ENCODE data around the gene RASL11A.
"Not testable (repeated sequence)": the region's sequence is repeated elsewhere in the genome, so short reads cannot be mapped to it uniquely, and the experiment has no call there.

Gene RASL11A

DNA sequence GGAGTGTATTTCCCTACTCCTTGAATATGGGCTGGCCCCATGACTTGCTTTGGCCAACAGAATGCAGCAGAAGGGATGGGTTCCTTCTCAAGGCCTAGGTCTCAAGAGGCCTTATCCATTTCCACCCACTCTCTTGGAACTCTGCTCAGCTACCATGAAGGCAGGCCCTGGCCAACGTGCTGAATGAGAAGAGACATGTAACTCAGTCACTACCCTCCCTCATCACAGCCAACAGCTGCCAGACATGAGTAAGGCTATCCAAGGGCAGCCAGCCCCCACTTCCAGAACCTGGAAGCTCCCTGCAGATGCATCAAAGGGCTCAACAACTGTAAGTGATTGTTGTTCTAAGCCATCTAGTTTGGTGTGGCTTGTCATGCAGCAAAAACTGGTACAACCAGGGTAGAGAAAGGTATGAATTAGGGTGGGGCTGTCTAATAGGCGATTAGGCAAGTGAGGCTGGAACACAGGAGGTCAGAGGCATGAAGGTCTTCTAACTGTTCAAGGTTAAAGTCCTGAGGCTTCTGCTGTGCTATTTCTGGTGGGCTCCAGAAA, 1.4 kb upstream of the RASL11A start:
- DNase-seq: no peak

DNA sequence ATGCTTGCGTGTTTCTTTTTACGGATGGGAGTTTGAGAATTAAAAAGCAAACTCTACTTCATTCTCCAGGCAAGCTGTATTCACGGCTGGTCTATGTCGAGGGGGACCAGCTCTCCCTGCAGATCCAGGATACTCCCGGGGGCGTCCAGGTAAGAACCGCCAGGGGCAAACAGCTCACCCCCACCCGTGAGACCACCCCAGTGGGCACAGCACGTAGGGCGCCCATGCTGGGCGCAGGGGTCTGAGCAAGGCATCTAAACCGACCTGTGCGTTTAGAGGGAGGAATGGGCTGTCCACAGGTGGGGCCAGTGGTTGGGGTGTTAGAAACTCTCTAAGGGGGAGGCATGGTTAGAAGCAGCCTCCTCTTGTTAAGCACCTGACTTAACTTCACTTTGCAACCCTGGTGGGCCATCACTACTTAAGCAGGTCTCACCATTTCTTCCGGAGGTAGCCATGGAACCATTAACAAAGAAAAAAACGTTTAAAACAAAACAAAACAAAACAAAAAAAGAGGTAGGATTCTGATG, 1.0 kb downstream of the RASL11A start:
- DNase-seq: no peak

DNA sequence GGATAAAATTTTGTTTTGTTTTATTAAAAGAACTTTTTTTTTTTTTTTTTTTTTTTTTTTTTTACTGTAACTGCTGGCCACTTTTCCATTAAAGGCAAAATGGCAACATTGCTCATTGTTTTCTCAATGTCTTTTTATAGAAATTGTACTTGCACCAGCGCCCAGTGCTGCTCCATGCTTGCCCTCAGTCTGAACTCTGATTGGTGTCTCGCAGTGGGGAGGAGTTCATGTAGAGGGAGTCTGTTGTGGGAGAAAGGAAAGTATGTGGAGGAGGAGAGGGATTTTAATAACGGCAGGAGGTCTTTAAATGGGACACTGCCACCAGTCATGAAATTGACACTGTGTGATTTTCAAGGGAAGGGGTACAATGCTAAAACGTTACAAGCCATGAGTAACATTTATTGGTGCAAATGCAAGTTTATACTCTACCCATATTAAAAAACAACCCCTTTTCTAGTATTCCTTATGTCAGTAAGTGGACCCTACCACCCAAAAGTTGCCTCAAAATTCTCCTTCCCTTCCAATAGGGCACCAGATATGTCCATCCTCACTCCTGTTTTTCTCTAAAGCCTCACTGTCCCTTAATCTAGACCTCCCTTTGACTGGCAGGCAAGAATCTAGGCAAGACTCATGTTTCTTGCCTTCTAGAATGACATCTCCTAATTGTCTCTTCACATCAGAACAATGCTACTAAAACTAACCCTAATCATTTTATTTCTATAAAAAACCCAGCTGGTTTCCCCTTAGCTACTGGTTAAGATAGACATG, 3.2 kb downstream of the RASL11A start:
- no peak for DNase-seq

DNA sequence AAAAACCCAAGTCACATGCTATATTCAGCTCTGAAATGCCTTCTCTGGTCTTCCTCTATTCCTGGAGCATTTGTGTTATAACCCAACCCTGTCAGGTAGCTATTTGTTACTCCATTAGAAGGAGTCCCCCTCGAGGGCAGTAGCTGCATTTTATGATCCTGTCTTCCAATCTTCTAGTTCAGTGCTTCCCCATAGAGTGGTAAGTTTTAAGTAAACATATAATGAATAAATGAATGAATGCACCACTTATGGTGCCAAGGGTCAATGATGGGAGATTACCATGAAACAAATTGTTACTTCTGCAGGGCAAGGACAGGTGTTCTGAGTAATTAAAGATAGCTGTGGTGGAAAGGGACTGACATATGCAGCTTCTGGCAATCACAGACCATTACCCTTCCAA, 4.0 kb downstream of the RASL11A start:
- no peak for DNase-seq

DNA sequence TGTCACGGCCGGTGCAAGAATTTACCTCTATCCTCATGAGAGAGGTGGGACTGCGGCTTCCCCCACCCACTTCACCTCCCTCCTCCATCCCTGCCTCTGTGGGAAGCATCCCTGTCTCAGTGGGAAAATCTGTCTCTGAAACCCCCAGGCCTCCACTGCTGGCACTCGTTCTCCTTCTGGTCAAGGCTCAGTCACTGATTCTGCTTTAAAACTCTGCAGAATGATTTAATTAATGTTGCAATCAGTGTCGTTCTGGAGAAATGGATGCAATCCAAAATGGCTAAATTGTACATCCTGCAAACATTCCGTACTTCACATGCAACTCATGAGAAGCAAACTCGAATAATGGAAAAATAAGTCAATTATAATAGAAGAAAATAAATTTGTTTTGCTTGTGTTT, 5.6 kb downstream of the RASL11A start:
- no peak for DNase-seq

DNA sequence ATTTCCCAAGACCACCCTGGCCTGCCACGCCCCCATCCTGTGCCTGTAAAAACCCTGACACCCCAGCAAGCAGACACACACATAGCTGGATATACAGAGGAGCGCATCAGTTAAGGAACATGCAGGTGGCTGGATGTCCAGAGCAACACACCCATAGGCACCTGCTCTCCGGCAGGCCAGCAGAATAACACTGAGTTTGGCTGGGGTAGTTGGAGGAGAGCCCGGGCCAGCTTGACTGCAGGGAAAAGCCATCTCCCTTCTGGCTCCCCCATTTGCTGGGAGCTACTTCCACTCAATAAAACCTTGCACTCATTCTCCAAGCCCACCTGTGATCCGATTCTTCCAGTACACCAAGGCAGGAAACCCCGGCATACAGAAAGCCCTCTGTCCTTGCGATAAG, 8.9 kb downstream of the RASL11A start:
- no peak for DNase-seq

DNA sequence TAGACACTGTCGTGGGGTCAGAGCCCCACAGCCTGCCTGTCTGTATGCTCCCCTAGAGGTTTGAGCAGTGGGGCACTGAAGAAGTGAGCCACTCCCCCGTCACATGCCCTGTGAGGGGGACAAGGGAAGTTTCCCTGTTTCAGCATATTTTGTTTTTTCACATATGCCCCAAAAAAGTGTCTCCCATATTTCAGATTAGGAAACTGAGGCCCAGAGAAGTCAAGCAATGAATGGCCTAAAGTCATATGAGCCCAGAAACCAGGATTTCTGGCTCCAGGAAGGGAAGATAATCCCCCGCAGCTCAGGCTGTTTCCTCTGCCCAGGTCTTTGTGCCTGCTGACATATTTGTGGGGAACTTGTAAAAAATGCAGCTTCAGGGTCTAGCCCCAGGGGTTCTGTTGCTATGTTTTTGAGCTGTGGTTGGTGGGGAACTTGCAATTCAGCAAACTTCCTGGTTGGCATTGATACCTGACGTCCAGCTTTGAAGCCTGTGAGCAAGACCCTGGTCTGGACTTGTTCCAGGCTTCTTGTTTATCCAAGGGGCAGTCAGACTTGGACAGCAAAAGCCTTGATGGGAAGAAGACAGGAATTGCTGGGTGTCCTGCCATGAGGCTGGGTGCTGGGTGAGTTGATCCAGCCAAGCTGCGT, 9.5 kb downstream of the RASL11A start:
- no peak for DNase-seq

DNA sequence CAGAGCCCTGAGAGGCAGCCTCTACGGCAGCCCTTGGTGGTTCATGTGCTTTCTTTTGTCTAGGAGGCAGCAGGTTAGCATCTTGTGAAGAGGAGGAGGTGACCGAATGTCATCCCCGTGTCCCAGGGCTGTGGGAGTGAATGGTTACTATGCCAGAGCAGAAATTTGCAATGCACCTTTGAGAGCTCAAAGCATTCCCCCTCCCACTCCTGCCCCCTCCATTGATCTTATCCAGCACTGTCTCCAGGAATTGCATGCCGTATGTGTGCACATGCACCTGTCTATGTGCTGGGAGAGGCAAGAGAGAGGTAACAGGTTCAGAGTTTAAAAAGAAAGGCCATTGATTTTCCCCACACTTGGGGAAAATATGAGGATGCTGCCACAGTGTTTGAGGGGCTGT, 10.2 kb downstream of the RASL11A start:
- DNase-seq: no peak

DNA sequence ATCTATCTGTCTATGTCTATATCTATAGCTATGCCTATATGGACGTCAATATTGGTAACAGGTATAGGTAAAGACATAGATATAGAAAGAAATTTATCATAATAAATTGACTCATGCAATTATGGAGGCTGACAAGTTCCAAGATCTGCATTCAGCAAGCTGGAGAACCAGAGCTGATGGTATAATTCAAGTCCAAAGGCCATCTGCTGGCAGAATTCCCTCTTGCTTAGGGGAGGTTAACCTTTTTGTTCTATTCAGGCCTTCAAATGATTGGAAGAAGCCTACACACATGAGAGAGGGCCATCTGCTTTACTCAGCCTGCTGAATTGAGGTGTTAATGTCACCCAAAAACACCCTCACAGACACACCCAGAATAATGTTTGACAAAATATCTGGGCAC, 10.8 kb downstream of the RASL11A start:
- DNase-seq: no peak

DNA sequence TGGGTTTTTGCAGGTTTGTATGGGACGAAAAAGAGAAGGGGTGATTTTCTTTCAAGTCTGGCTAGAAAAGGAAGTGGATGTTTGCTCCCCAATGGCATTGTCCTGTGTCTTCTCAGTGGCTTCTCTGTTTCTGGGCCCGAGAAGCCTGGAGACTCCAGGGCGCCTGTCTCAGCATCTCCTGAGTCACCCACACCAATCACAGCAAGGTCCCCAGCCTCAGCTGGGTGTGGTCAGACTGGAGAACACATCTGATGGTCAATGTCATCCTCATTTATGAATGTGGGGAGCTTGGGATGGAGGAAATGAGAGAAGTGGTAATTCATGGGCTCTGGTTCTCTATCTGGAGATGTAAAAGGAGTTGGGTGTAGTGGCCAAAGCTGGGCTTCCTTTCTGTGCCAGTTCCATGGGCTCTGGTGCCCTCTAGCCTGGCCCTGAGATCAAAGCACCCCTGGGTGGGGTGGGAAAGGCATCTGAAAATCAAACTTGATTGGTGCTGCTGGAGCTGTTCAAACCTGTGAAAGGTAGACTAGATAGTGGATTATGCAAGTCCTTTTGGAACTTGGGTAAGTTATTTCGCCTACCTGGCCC, 13.4 kb downstream of the RASL11A start:
- DNase-seq: no peak

DNA sequence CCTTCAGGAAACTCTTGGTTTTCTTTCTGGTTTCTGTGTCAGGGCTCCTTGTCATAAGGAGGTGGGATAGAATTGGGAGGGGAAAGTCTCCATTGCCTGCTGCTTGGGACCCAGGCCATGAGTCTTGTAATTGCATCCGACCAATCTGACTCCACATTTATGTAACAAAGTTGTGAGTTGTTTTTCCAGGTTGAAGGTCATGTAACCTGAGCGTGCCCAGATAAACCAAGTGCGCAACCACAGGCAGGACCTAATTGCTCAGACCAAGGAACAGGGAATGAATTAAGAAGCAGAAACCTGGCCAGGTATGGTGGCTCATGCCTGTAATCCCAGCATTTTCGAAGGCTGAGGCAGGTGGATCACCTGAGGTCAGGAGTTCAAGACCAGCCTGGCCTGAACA, 17.8 kb downstream of the RASL11A start:
- no peak for DNase-seq

DNA sequence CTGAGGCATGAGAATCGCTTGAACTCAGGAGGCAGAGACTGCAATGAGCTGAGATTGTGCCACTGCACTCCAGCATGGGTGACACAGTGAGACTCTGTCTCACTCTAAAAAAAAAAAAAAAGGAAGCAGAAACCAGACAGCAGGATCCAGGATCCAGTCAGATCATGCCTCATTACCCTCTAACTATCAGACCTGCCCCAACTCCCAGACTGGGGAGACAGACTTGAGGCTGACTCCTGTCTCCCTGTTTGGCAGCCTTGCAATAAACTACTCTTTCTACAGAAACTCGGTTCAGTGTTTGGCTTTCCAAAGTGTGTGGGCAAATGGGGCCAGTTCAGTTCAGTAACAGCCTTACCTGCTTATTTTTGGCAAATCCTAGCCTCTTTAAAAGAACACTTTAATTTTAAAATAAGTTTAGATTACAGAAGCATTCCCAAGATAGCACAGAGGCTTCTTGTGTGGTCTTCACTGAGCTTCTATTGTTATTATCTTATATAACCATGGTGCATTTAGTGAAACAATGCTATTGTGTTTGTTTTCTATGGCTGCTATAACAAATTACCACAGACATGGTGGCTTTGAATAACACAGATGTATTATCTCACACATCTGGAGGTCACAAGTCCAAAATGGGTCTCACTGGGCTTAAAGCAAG, 18.5 kb downstream of the RASL11A start:
- DNase-seq: peak; percentile 2

DNA sequence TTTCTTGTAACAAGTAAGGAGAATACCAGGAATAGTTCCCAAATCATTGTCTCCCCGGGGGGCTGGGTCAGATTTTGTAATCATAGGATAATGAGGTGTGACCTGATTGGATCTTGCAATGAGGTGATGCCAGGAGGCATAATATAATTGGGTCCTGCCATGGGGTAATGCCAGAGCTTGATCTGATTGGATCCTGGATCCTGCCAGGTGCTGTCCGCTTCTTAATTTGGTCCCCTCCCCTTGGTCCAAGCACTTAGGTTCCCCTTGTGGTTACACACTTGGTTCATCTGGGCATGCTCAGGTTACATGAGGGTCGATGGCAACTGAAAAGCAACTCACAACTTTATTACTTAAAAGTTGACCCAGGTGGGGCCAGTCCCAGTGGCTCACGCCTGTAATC, 20.1 kb downstream of the RASL11A start:
- DNase-seq: no peak

DNA sequence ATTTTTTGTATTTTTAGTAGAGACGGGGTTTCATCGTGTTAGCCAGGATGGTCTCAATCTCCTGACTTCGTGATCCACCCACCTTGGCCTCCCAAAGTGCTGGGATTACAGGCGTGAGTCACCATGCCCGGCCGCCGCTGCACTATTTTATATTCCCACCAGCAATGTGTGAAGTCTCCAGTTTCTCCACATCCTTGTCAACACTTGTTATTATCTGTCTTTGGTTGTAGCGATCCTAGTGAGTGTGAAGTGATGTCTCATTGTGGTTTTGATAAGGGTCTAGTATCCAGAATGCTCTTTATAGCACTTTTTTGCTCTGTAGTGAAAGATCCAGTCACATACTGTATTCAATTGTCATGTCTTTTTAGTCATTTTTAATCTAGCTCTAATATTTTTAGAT, 21.3 kb downstream of the RASL11A start:
- not testable (repeated sequence) for DNase-seq

DNA sequence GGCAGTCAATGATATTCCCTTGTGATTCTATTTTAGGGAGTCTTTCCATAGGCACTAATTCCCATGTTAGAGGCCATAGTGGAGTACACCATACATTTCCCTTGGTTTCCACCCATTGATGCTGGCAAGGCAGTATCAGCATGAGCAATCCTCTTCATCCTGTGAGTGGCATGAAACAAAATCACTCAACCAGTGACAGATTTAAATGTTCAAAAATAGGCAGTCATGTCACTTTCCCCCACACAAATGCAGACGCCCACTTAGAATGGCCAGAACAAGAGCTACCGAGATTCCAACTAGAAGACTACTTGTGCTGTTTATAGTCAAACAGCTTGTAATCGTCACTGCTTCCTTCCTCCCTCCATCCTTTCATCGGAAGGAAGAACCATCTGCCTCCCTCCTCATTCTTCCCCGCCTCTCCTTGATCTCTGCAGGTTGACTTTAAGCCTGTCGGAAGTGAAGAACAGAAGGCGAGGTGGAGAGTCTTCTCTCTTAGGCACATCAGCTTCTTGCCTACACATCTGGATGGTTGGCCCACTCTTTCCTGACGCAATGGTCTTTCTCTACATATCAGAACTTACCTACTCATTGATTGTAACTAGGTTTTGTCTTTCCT, 22.6 kb downstream of the RASL11A start:
- no peak for DNase-seq

DNA sequence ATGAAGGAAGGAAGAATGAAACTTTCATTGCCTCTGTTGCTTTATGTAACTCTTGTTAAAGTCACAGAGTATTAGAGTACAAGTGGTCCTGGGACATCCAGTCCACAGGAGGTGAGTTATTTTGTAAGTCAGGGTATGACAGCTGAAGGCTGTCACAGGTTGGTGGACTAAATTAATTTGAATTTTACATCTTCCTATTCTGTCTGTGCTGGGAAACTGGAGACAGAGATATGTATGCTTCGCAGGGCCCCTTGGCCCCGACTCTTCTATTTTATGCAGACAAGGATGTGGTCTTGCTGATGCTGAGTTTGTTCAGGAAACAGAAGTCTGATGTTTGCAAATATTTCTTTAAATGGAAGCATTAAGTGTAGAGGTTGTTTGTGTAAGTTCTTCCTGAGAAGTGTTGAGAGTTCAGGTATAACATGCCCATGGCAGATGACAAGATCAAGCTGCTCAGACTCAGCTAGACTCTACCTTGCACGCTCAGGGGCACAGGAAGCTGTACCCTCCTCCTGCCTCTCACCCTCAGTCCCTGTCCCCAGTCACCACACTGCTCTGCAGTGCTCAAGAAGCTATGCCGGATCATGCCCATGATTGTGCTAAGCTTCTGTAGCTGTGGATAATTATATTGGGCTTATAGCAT, 23.4 kb downstream of the RASL11A start:
- DNase-seq: no peak

DNA sequence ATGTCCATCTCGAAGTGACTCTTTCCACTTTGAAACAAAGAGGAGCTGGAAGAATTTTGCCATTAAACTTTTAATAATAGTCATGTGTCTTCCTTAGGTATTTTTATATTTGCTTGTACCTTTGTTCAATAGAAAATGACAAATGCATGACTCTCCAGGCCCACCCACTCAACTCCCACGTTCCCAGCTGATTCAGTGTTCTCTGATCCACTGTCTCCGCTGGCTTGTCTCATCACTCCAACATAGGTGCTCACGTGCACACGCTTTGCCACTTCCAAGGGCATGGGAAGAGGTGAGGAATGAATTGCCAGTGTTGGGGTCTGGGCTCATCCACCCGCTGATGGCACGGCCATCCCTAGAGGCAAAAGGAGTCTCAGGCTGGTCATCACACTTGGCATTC, 24.5 kb downstream of the RASL11A start:
- no peak for DNase-seq

DNA sequence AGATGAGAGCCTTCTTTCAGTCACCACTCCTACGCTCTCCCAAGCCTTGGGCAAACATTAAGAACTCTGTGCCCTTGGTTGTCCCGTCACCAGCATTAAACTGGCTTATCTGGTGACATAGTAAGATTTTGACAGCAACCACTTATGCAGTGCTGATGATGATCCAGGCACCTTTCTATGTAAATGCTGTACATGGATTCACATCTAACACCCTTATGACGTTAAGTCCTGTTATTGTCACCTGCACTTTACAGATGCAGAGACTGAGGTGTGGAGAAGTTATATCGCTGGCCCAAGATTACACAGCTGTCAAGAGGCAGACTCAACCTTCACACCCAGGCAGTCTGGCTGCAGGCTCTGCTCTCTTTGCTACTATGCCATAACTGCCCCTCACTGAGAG, 25.0 kb downstream of the RASL11A start:
- DNase-seq: no peak

DNA sequence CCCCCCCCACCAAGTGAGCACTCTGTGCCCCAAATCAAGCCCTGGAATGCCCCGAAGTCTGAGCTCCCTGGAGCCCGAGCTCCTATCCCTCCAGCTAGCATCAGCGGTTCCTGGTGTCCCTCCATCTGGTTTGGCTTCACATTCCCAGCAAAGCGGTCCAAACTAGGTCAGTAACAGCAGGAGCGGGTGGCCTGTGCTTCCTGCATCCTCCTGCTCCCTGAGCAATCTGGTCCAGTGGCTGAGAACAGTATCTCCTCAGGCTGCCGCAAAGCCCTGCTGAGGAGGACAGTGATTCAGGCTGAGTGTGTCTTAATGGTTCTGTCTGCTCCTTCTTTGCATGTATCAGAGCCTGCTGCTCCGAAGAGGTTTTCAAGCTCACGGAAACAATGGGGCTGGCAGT, 25.9 kb downstream of the RASL11A start:
- DNase-seq: no peak

DNA sequence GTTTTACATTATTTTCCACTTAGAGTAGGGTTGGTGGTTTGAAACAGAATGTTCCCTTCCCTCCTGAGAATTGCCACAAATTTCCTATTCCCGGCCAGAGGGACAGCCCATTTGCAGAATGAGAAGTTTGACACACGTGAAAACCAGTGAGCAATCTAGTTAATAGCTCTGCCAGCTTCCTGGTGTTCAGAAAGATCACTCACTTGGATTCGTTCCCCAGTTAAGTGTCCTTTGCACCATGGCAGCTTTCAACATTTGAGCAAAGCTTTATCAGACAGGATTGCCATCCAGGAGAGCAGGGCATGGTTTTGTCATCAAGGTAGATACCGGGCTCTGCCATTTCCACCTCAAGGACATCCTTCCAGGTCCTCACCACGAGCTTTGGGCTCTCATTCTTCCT, 28.2 kb downstream of the RASL11A start:
- no peak for DNase-seq

DNA sequence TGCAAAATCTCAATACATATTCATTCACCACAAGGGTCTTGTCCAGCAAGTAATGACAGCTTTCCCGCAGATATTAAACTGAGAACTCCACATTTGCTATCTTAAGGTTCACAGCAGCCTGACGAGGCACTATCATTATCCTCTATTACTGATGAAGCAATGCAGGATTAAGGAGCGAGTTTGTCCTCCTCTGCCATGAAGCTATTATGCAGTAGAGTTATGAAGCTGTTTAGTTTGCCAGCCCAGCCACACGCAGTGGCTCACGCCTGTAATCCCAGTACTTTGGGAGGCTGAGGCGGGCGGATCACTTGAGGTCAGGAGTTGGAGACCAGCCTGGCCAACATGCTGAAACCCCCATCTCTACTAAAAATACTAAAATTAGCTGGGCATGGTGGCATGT, 29.8 kb downstream of the RASL11A start:
- not testable (repeated sequence) for DNase-seq

DNA sequence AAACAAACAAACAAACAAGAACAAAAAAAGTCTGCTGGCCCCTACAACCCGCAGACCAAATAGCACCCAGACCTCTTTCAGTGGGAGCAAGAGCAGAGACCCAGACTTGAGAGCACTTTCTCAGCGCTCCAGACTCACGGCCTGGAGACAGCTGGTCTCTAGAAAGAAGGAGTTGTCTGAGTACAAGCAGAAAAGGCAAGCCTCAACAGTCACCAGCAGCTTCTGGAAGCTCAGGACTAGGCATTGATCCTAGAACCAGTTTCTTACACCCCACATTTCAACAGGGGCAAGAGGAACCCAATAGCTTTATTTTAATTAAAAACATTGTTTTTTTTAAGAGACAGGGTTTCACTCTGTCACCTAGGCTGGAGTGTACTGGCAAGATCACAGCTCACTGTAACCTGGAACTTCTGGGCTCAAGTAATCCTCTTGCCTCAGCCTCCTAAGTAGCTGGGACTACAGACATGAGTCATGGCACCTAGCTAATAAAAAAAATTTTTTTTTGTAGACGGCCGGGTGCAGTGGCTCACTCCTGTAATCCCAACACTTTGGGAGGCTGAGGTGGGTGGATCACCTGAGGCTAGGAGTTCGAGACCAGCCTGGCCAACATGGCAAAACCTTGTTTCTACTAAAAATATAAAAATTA, 30.4 kb downstream of the RASL11A start:
- DNase-seq: no peak
